ENCODE measurements around the gene DOCK2.

DOCK2 gene

GRCh38 chr5:170115925-170116324, 478.9 kb downstream of the DOCK2 start:
- no peaks in the 10 kb centered on the region for H3K9me3 Mint-ChIP-seq
- peaks cover 26% of the 10 kb centered on the region for H3K4me1 Mint-ChIP-seq (ENCODE audit: low read depth)

DNA sequence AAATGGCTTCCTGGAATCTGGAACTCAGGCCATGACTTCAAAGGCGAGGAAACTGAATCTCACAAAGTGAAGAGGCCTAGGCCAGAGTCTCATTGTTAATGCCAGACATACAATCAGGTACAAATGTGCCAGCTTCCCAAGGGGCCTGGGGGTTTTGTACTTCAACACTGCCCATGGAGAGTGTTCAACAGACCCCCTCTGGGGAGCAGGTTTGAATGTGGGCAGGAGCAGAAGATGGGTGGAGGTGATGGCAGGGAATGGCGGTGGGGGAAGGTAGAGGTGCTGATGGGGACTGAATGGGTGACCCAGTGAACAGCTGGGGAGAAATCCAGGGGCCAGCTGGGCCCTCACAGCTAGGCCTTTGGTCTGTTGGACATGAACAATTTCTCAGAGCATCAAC, 480.7 kb downstream of the DOCK2 start:
- H3K9me3 Mint-ChIP-seq: no peaks in the 10 kb centered on the region

More at GRCh38 chr5:170115925-170116324, 478.9 kb downstream of the DOCK2 start:
- intact Hi-C loops (cut with micrococcal nuclease): no loop called here
- H3K36me3 Mint-ChIP-seq (ENCODE audit: low read depth): no peaks in the 10 kb centered on the region
- H3K4me3 Mint-ChIP-seq: no peak overlapping the region
- H3K27me3 Mint-ChIP-seq: peaks cover 1% of the 10 kb centered on the region
- no peak overlapping the region for H3K27ac Mint-ChIP-seq

DNA sequence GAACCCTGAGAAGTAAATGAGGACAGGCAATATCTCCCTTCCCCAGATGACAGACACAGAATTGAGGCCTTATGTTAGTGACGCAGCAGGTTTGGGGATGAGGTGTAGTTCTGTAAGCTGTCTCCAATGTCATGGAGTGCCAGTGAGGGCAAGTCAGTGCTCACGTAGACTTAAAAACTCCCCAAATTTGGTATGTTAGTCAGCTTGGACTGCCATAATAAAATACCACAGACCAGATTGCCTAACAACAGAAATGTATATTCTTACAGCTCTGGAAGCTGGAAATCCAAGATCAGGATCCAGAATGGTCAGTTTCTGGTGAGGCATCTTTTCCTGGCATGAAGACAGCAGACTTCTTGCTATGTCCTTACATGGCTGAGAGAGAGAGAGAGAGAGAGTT, 483.5 kb downstream of the DOCK2 start:
- Mint-ChIP-seq H3K27ac (no peak overlapping the region), H3K36me3 (ENCODE audit: low read depth) (no peaks in the 10 kb centered on the region), H3K4me3 (no peak overlapping the region), H3K27me3 (peaks cover 1% of the 10 kb centered on the region), H3K9me3 (peaks cover 4% of the 10 kb centered on the region), H3K4me1 (ENCODE audit: low read depth) (no peaks in the 10 kb centered on the region)
- intact Hi-C loops (cut with micrococcal nuclease): no loop called here

More for the DNA sequence above, 480.7 kb downstream of the DOCK2 start:
- Mint-ChIP-seq H3K27ac (no peak overlapping the region), H3K27me3 (peaks cover 1% of the 10 kb centered on the region), H3K36me3 (ENCODE audit: low read depth) (no peaks in the 10 kb centered on the region), H3K4me3 (no peak overlapping the region), H3K4me1 (ENCODE audit: low read depth) (peaks cover 9% of the 10 kb centered on the region)
- intact Hi-C loops (cut with micrococcal nuclease): no loop called here

- Mint-ChIP-seq H3K4me3 (no peak overlapping the region), H3K27me3 (peaks cover 1% of the 10 kb centered on the region), H3K27ac (no peak overlapping the region), H3K4me1 (ENCODE audit: low read depth) (no peaks in the 10 kb centered on the region), H3K9me3 (peaks cover 11% of the 10 kb centered on the region), H3K36me3 (ENCODE audit: low read depth) (no peaks in the 10 kb centered on the region)
- intact Hi-C loops (cut with micrococcal nuclease): no loop called here
These were observed 484.2 kb downstream of the DOCK2 start for GRCh38 chr5:170121321-170121720.

GRCh38 chr5:170126061-170126460, 489.0 kb downstream of the DOCK2 start:
- Mint-ChIP-seq H3K4me1 (ENCODE audit: low read depth) (no peaks in the 10 kb centered on the region), H3K9me3 (peaks cover 21% of the 10 kb centered on the region), H3K36me3 (ENCODE audit: low read depth) (no peaks in the 10 kb centered on the region), H3K4me3 (no peak overlapping the region), H3K27ac (no peak overlapping the region), H3K27me3 (peaks cover 5% of the 10 kb centered on the region)
- intact Hi-C loops (cut with micrococcal nuclease): no loop called here

DNA sequence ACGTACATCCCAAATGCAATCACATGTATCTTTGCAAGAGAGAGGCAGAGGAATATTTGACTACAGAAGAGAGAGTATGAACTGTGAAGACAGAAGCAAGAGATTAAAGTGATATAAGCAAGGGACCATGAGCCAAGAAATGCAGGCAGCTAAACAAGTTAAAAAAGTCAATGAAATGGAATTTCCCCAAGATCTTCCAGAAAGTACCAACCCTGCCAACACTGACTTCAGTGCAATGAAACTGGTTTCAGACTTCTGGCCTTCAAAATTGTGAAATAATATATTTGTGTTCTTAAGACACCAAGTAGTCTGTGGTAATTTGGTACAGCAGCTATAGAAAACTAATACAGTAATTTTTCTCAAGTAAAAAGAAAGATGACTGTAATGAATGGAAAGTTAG, 489.6 kb downstream of the DOCK2 start:
- intact Hi-C loops (cut with micrococcal nuclease): no loop called here
- Mint-ChIP-seq H3K27ac (no peak overlapping the region), H3K9me3 (peaks cover 21% of the 10 kb centered on the region), H3K36me3 (ENCODE audit: low read depth) (no peaks in the 10 kb centered on the region), H3K27me3 (peaks cover 5% of the 10 kb centered on the region), H3K4me3 (no peak overlapping the region), H3K4me1 (ENCODE audit: low read depth) (no peaks in the 10 kb centered on the region)

DNA sequence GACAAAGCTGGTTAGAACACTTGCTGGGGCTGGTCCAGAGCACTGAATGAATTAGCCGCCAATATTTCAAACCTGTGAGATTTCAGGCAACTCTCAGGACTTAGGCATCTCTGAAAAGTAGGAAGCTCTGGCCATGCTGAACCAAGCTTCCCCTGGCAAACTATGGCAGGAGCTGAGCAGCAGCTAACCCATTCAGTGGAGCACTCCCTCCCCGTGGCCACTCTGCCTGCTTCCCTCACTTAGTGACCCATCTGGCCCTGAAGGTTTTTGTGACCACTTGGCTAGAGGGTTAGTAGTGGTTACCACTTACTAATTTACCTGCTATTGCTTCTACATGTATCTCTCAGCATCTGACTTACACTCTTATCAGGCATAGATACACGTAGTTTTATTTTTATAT, 494.2 kb downstream of the DOCK2 start:
- Mint-ChIP-seq H3K4me3 (no peak overlapping the region), H3K27me3 (peaks cover 6% of the 10 kb centered on the region), H3K36me3 (ENCODE audit: low read depth) (no peaks in the 10 kb centered on the region), H3K9me3 (peaks cover 11% of the 10 kb centered on the region), H3K4me1 (ENCODE audit: low read depth) (no peaks in the 10 kb centered on the region), H3K27ac (no peak overlapping the region)
- intact Hi-C loops (cut with micrococcal nuclease): no loop called here

GRCh38 chr5:170132269-170132975, 495.3 kb downstream of the DOCK2 start:
- H3K27me3 Mint-ChIP-seq: peaks cover 5% of the 10 kb centered on the region
- H3K4me3 Mint-ChIP-seq: no peak overlapping the region
- H3K4me1 Mint-ChIP-seq (ENCODE audit: low read depth): no peaks in the 10 kb centered on the region
- no peak overlapping the region for H3K27ac Mint-ChIP-seq
- no peaks in the 10 kb centered on the region for H3K36me3 Mint-ChIP-seq (ENCODE audit: low read depth)
- no peaks in the 10 kb centered on the region for H3K9me3 Mint-ChIP-seq
- intact Hi-C loops (cut with micrococcal nuclease): no loop called here

Measured in dendritic cell treated with granulocyte-macrophage colony-stimulating factor and Interleukin-4, amounts not matched to agents 40 ng/mL and 50 ng/mL, for 4 days (primary cell).